ENCODE measurements around the gene NUDT12. TPM values are rescaled to one million over a fixed set of nuclear protein-coding genes. Genes with fewer than 3 reads are reported as not detected.

Gene NUDT12
- total RNA-seq, 1 donor from 2014 or later, result 3.4 TPM

GRCh38 chr5:103541569-103541968 is 21.0 kb downstream of the NUDT12 start:
- DNase-seq (ENCODE audit: low read depth, low spot score), result no peak

- no peak for DNase-seq (ENCODE audit: low read depth, low spot score)
Observed at GRCh38 chr5:103541114-103541513, 21.5 kb downstream of the NUDT12 start.

- DNase-seq (ENCODE audit: low read depth, low spot score), result no peak
Observed at GRCh38 chr5:103539376-103540330, 22.9 kb downstream of the NUDT12 start.

- no peak for DNase-seq (ENCODE audit: low read depth, low spot score)
Observed at GRCh38 chr5:103532086-103532734, 30.4 kb downstream of the NUDT12 start.

GRCh38 chr5:103526164-103526915 is 36.2 kb downstream of the NUDT12 start:
- no peak for DNase-seq (ENCODE audit: low read depth, low spot score)

- no peak for DNase-seq (ENCODE audit: low read depth, low spot score)
Observed at GRCh38 chr5:103525361-103525760, 37.2 kb downstream of the NUDT12 start.

- no peak for DNase-seq (ENCODE audit: low read depth, low spot score)
Observed at GRCh38 chr5:103523319-103523718, 39.3 kb downstream of the NUDT12 start.

GRCh38 chr5:103522586-103522985 is 40.0 kb downstream of the NUDT12 start:
- no peak for DNase-seq (ENCODE audit: low read depth, low spot score)

GRCh38 chr5:103519550-103519949 is 43.0 kb downstream of the NUDT12 start:
- no peak for DNase-seq (ENCODE audit: low read depth, low spot score)

- no peak for DNase-seq (ENCODE audit: low read depth, low spot score)
Observed at GRCh38 chr5:103514371-103514770, 48.2 kb downstream of the NUDT12 start.

- no peak for DNase-seq (ENCODE audit: low read depth, low spot score)
Observed at GRCh38 chr5:103513701-103514100, 48.9 kb downstream of the NUDT12 start.

- DNase-seq (ENCODE audit: low read depth, low spot score), result no peak
Observed at GRCh38 chr5:103512500-103512899, 50.1 kb downstream of the NUDT12 start.

GRCh38 chr5:103511554-103511885 is 51.1 kb downstream of the NUDT12 start:
- DNase-seq (ENCODE audit: low read depth, low spot score), result no peak

GRCh38 chr5:103510851-103511553 is 51.6 kb downstream of the NUDT12 start:
- DNase-seq (ENCODE audit: low read depth, low spot score), result no peak

- DNase-seq (ENCODE audit: low read depth, low spot score), result no peak
Observed at GRCh38 chr5:103505581-103506305, 56.8 kb downstream of the NUDT12 start.

- DNase-seq (ENCODE audit: low read depth, low spot score), result no peak
Observed at GRCh38 chr5:103503066-103503465, 59.5 kb downstream of the NUDT12 start.

GRCh38 chr5:103502662-103503061 is 59.9 kb downstream of the NUDT12 start:
- DNase-seq (ENCODE audit: low read depth, low spot score), result no peak

Data from pulmonary artery endothelial cell (primary cell).